Fibroblast of peridontal ligament (primary cell): ENCODE measurements around the gene WDFY4.

ENCODE experiments used
- DNase-seq: peaks from one replicate; pipeline ENCODE4 v3.0.0-alpha.2; 2010; ENCODE audit errors: extremely low read depth

Gene WDFY4

DNA sequence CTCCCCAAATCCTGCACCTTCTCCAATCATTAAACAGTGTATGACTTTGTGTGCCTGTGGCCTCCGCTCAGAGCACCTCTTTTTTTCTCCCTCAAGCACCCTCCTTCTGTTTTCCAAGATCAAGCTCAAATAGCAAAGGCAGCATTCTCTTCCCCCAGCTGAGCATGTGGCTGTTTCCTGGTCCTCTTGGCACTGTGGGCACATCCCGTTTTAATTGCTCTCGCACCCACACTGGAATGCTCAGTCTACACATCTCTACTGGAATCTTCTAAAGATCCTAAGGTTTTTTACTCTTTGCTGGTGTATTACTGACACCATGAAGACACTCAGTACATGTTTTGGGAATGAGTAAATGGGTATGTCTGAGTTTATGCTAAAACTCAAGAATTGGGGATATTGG, 107.4 kb downstream of the WDFY4 start:
- no peak for DNase-seq

DNA sequence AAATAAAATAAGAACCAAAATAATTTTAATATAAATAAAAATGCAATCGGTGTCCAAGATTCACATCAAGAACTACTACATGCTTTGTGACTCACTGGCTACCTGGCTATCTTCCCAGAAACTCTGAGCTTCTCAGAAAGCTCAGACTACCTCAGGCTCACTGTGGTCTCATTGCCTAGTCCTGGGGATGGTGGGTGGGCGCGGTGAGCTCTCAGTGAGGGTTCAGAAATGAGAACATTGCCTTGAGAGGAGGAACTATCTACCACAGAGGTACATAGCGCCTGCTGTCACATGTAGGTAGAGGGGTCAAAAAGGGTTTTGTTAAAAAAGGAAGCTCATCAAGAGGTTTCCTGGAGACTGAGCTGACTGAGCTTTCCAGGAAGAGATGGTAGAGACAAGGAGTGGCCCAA, 108.0 kb downstream of the WDFY4 start:
- DNase-seq, result peak; percentile 52

DNA sequence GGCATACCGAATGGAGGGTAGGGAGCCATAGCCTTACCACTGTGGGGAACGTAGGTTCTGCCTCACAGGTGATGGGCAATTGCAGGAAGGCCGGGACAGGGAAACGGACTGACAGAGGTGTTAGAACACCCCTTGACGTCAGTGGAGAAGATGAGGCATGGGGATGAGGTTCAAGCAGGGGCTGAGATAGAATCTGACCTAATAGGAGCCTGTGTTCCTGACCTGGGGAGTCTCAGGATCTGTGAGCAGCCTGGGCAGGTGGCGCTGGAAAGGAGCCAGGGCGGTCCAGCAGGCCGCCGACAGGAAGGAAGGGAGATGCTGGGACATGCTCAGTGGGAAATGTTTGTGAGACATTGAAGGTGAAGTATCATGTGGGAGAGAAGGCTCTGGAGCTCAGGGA, 109.4 kb downstream of the WDFY4 start:
- no peak for DNase-seq

DNA sequence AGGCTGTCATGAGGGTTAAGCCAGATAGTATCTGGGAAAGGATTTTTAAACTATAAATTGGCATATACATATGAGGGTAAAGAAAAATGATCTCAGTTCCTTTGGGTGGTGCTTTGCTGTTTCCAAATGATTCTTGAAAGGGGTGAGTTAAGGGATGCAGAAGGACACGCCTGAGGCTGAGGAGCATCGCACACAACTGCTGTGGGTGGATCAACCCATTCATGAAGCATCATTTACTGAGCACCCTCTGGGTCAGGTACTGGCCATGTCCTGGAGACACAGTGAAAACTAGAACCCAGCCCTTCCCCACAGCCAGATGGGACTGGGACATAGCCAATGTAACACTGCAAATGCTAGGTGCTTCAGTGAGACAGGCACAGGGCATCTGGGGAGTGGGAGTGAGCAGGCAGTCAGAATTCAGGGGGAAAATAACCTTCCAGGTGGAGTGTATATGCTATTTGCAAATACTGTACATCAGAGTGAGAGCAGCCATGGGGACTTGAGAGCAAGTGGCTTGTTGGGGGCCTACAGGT, 112.1 kb downstream of the WDFY4 start:
- DNase-seq, result no peak

DNA sequence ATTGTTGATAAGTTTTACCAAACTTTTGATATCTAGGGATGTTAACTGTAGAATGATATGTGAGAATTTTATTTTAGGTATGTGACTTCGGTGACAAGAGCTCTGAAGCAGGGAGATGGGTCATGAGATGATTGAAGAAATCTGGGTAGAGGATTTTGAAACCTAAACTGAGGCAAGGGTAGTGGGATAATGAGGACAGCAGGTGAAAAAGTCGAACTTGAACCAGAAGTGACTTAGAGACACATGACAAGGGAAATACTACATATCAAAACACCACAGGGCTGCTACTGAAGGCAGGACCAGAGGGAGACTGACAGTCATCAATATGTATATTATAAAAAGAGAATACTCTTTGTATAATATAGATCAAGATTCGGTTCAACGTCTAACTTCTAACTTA, 113.2 kb downstream of the WDFY4 start:
- no peak for DNase-seq

DNA sequence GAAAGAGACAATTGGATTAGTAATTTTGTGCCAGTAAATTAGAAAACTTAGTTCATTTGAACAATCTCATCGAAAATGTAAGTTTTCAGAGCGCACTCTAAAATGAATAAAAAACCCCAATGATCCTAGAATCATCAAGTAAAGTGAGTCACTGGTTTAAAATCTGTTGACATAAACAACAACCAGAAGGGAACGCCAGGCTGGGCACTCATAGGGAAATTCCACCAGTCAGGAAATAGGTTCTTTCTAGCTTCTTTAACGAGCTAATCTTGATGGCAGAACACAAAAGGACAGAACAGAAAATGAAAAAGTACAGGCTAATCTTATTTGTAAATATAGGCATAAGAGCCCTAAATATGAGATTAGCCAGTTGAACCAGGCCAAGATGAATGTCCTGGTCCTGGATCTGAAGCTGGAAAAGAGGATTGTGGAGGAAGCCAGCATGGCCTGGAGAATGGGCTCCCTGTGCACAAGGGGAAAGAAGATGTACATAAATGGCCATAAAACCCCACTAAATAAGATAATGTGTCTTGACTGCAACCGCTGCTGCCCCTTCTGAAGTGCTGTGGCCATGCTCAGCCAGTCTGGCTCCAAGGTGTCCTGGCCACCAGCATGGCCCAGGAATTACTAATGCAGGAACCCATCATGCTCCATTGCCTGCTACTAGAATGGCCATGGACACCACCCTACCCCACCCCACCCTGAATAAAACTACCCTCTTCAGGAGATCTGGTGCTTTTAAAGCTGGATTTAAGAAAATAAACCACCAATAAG, 114.0 kb downstream of the WDFY4 start:
- DNase-seq, result peak; percentile 10

DNA sequence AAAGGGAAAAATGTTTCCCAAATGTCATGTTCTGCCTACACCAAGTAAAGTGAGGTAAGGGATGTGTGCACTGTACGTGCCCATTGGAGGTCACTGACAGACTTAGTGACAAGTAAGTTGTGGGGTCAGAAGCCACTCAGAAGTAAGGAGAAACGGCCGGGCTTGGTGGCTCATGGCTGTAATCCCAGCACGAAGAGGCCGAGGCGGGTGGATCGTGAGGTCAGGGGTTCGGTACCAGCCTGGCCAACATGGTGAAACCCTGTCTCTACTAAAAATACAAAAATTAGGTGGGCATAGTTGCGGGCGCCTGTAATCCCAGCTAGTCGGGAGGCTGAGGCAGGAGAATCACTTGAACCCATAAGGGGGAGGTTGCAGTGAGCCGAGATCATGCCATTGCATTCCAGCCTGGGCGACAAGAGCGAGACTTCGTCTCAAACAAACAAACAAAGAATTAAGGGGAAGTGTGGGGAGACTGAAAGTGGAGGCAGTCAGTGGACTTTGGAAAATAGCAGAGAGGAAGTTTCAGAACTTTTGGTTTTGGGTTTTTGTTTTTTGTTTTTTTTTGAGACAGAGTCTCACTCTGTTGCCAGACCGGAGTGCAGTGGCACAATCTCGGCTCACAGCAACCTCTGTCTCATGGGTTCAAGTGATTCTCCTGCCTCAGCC, 114.8 kb downstream of the WDFY4 start:
- DNase-seq, result no peak

DNA sequence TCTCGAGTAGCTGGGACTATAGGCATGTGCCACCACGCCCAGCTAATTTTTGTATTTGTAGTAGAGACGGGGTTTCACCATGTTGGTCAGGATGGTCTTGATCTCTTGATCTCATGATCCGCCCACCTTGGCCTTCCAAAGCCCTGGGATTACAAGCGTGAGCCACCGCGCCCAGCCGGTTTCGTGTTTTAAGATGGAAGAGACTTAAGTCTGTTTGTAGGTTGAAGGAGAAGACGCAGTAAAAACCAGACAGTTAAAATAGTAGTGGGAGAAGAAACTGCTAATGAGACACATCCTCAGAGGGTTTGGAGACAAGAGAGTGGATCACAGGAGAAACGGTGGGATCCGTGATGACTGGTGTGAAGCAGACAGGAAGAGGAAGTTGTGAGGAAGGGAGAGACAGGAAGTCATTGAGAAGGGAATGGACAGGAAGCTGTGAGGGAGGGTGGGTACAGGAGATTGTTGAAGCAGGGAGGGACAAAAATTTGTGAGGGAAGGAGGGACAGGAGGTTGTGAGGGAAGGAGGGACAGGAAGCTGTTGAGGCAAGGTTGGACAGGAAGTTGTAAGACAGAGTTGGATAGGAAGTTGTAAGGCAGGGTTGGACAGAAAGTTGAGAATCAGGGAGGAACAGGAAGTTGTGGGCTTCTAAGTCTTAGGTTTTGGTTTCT, 115.5 kb downstream of the WDFY4 start:
- DNase-seq, result no peak

DNA sequence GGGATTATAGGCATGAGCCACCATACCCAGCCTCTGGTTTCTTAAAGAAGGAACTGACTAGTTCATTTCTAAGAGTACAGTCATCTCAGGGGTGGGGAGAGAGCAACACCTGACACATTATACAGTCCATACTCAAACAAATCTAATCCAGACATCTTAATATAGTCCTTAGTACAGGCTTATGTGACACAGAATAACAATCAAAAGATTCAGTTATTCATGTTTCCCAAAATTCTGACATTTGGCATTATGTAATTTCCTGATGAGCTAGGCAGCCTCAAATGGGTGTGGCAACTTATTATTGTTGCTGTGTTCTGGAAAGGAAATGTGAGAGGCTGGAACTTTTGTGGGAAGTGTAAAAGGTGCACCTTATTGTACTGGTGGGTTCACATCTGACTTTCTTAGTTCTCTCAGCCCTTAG, 116.3 kb downstream of the WDFY4 start:
- DNase-seq, result no peak

DNA sequence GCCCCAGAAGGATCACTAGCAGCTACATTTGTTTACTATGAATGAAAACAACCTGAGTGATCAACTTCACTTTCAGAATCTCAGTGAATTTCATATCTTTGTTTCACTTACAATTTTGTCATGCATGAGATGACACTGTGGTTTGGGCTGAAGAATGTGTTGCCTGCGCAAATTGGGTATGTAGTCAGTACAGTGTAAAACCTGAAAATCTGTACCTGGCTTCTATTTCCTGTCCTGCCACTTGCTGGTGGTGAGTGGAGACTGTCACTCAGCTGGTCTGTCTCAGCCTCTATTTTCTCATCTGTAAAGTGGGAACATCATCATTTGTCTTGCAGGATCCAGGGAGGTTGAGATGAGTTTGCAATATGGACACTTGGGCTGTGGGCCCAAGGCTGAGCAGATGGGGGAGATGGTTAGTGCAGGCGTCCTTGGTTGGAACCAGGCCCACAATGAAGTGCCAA, 118.0 kb downstream of the WDFY4 start:
- DNase-seq, result no peak

DNA sequence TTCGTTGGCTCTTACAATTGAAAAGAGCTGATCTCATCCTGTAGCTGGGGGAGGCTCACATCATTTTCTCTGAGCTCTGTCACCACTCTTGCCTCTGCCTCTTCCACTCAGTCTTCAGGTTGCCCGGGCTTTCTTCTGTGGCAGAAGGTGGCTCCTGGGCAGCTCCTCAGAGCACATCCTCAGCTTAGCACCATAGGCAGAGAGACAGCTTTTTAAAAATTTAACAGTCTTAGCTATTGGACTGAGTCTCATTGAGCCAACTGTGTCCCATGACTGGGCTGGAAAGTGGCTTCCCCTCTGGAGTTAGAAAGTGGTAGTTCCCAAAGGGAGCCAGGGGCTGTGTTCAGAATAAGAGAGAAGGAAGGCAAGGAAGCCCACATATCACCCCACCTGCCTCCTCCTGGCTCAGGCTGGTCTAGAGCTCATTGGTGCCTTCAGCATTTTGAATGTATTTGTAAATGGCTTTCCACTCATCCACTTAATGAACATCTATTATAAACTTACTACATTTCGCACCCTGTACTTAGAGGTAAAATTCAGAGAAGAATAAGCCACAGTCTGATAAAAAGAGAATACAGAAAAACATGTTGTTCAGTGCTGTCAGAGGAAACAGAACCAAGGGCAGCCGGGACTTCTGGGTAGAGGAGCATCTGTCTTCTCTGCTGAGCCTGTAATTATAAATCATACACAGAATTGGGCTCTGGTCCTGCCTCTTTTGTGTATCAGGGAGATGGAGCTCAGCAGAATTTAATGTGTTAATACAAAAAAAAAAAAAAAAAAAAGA, 119.3 kb downstream of the WDFY4 start:
- no peak for DNase-seq

DNA sequence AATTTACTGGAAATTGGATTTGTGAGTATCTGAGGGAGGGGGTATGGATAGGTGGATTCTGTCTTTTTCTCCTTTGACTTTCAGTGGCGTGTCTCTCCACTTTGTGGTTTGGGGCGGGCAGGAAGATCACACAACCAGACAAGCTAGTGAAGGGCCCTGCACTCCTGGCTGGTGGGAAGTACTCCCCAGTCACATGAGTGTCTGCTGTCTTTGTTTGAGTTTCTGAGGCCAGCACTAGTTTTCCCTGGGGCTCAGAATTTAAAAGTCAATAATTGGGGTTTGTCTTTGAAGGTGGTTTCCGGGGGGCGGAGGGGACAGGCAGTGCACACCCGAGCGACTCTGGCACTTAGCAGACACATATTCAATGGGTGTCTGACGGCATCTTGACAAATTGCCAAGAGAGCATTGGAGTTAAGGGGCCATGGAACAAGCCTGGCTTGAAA, 120.1 kb downstream of the WDFY4 start:
- no peak for DNase-seq

DNA sequence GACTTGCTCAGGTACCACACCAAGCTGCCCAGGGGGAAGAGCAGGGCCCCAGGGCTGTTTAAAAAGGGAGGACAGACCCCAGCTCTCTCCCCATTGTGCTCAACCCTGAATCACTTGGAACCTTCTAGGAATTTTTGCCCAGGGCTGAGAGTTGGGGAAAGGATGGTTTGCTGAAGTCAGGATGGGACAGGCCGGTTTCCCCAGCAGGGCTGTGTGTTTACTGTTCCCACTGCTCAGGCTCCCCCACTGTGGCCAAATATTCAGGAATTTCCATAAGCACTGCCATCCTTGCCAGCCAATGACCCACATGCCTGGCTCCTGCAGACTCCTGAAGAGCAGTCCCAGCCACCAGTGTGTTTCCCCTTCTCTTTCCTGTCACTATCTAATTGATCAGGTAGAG, 120.7 kb downstream of the WDFY4 start:
- no peak for DNase-seq

DNA sequence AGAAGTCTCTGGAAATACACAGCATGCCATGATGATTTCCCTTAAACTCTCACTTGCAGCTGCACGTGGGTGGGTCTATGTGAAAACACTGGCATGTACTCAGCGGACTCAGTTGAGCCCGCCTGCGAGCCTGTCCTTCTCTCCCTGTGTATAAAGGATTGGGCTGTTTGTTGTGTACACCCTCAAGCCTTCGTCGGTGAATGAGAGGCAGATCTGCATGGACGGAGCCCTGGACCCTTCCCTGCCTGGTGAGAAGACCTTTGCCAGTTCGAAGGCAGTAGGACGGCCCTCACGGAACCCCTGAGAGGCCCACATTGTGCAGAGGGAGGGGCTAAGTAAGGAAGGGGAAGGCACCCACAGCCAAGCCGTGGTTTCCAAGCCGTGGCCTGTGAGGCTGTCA, 121.2 kb downstream of the WDFY4 start:
- no peak for DNase-seq

DNA sequence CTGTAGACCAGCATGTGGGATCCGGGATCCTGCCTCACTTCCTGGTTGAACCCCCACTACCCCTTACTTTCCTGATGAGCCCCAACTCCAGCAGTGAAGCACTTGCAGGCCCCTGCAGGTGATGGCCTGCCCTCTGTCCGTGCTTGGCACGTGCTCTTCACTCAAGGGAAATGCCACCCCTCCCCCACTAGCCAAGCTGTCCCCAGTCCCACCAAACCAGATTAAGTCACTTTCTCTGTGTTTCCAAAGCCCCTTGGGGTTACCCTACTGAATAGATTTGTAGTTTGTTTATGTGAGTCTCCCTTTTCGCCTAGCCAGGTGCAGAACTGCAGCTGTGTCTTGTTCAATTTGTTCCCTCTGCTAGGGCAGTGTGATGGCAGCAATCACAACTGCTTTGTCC, 121.7 kb downstream of the WDFY4 start:
- DNase-seq, result no peak

DNA sequence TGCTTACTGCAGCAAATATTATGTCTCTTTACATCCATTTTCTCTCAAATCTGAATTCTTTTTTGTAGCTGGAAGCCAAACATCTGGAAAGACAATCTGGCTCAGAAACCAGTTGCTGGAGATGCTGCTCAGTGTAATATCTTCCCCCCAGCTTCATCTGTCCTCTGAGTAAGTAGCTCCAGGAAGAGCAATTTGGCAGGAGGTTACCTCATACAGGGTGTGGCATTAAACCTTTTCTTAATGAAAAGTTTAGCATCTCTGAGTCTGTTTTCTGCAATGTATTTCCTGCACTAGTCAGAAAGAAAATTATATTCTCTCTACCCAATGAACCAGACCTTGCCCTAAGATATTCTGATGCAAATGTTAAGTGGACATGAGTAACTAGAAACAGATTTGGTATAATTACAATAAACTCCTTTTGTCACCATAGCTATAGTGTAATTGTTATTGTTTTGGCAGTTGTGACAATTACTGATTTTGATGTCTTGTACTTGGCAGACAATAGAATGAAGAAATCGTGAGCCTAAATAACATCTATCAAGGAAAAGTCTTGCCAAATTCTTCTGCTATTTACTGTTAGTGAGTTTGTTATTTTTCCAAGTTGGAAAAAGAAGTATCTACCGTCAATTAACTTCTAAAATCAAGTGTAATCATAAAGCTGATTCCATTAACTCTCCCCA, 123.3 kb downstream of the WDFY4 start:
- no peak for DNase-seq

DNA sequence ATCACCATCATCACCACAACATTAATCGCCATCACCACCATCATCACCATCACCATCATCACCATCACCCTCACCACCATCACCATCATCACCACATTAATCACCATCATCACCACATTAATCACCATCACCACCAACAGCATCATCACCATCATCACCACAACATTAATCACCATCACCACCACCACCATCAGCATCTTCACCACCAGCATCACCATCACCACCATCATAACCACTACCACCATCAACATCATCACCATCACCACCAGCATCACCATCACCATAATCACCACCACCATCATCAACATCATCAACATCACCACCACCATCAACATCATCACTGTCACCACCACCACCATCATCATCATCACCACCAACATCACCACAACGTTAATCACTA, 124.6 kb downstream of the WDFY4 start:
- DNase-seq, result no peak

DNA sequence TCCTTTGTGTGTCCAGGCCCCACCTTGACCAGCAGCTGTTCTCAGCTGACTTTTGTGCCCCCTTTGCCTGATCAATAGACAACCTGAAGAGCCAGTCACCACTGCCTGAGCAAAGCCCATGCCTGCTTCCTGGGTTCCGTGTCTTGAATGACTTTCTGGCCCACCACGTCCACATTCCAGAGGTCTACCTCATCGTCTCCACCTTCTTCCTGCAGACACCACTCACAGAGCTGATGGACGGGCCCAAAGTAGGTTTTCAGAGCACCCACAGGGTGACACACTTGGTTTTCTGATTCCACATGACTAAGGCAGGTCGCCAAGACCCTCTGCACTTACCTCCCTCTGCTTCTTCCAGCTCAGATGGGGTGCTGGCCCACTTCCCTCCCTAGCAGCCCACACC, 126.8 kb downstream of the WDFY4 start:
- DNase-seq, result no peak

DNA sequence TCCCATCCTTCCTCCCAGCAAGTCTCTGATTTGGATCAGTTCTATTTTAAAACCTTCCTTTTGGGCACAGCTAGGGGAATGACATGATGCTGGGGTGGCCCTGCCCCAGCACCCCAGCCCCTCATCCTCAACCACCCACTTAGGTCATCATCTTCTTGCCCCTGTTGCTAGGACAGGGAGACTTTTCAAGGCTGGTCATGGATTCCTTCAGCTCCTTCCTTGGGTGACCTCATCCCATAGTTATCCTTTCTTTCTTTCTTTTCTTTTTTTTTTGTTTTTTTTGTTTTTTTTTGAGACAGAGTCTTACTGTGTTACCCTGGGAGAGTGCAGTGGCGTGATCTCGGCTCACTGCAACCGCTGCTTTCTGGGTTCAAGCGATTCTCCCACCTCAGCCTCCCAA, 127.2 kb downstream of the WDFY4 start:
- no peak for DNase-seq

DNA sequence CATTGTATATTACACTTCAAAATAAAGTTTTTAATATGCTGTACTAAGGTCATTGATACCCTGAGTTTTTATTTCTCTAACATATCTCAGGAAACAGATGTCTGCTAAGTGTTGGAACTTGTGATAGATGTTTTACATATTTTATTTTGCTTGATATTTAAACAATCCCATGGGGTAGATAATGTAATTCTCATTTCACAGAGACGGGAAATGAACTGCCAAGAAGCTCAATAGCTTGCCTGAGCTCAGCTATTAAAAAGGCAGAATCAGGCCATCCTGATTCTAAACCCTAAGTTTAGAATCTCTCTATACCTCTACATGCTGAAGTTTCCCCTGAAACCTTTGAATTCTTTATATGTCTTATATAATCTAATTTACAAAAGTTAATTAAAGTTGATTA, 128.6 kb downstream of the WDFY4 start:
- DNase-seq, result no peak

DNA sequence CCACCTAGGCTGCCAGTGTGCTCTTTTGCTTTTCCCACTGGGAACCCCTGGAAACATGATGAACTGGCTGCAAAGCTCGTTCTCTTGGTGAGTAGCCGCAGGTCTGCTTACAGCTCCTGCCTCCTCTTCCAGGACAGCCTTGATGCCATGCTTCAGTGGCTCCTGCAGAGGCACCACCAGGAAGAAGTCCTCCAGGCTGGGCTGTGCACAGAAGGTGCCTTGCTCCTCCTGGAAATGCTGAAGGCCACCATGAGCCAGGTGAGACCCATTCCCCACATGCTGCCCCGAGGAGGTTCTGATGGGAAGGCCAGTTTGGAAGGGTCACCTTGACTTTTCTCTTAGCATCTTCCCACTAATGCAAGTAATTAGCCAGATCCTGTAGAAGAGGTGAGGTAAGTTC, 129.2 kb downstream of the WDFY4 start:
- DNase-seq, result no peak
